Fibroblast of skin of abdomen (primary cell): ENCODE measurements around the gene BFSP1.

ENCODE experiments used
- DNase-seq: peaks from one replicate; pipeline ENCODE4 v3.0.0-alpha.2; 2013

BFSP1 gene

GRCh38 chr20:17460119-17460518, 71.1 kb downstream of the BFSP1 start:
- no peak for DNase-seq

- peak; percentile 89 for DNase-seq
Measured at GRCh38 chr20:17457588-17458190, 73.5 kb downstream of the BFSP1 start.

- no peak for DNase-seq
Measured at GRCh38 chr20:17457079-17457478, 74.1 kb downstream of the BFSP1 start.

- DNase-seq: no peak
Measured at GRCh38 chr20:17456279-17456678, 74.9 kb downstream of the BFSP1 start.

- no peak for DNase-seq
Measured at GRCh38 chr20:17453592-17453991, 77.6 kb downstream of the BFSP1 start.

GRCh38 chr20:17452441-17452840, 78.7 kb downstream of the BFSP1 start:
- DNase-seq: no peak

GRCh38 chr20:17449031-17449430, 82.1 kb downstream of the BFSP1 start:
- no peak for DNase-seq

- DNase-seq: no peak
Measured at GRCh38 chr20:17448071-17448470, 83.1 kb downstream of the BFSP1 start.

- DNase-seq: no peak
Measured at GRCh38 chr20:17446171-17446570, 85.0 kb downstream of the BFSP1 start.

- no peak for DNase-seq
Measured at GRCh38 chr20:17445543-17445942, 85.6 kb downstream of the BFSP1 start.

- no peak for DNase-seq
Measured at GRCh38 chr20:17444091-17444490, 87.1 kb downstream of the BFSP1 start.
